Measurements from ENCODE around the gene TUBG1.

GRCh38 chr17:42573095-42573494, 36.4 kb upstream of the TUBG1 start:
- TF ChIP-seq POLR2A (IDR thresholded peaks at IDR 0.05) (no peak), CTCF (IDR thresholded peaks at IDR 0.05) (no peak)

All from breast epithelium (tissue), 3 donors.